ENCODE measurements around the gene EYA4.

The EYA4 gene

DNA sequence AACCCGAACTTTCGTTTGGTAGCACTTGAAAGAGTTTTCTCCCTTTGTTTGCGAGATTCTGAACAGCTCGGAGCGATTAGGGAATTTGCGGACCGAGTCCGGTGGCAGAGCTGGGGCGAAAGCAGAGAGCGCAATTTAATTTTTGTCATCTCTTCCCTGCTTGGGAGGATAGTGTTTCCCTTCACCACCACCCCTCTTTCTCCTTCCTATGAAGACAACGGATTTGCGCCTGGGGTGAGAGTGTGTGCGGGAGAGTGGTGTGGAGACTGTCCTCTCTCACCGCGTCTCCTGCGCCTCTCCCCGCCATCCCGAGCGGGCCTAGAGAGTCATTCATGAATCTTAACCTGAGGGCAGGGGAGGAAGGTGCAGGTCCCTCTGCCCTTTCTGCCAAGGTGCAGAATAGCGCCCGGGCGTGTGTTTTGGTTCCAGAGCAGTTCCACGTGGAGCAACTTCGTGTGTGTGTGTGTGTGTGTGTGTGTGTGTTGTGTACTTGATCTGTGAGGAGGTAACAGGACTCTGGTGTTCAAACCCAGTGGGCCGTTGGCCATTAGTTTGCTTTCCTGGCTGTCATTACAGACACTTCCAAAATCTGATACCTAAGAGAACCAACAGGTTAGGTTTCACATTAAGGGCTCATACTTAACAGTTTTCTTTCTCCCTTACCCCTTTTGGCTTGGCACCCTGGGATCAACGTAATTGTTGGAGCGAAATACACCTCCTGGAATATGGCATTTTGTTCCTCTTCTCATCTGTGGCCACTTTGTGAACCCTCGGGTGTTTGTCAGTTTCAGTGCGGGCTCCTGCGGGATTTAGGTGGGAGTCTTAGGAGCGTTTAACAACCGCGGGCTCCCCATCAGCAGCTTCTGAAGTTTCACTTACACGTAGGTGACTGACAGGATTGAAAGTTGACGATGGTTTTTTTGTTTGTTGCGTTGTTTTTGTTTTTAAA is 1.8 kb downstream of the EYA4 start:
- DNase-seq = no peak

DNA sequence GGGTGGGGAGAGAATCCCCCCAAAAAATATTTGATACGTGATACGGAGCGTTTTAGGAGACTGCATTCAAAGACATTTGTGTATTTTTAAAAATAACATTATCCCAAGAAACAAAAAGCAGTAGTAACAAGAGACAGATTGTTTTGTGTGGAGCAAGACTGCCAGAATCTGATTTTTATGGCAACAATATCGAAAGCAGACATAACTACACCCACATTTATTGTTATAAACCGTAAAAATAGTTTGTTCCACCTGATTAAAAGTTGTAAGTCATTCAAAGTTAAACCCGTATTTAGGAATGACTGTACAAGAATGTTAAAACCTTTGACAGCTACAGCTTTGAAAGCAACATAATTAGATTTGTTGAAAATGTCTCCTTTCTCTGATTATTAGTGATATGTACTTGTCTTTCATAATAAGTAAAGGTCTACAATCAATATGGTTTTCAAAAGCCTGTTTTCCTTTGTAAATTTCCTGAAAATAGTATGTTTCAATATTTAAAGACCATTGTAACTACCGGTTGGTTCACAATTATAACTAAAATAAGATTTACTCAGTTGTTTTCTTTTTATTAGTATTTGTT is 2.7 kb downstream of the EYA4 start:
- no peak for DNase-seq

DNA sequence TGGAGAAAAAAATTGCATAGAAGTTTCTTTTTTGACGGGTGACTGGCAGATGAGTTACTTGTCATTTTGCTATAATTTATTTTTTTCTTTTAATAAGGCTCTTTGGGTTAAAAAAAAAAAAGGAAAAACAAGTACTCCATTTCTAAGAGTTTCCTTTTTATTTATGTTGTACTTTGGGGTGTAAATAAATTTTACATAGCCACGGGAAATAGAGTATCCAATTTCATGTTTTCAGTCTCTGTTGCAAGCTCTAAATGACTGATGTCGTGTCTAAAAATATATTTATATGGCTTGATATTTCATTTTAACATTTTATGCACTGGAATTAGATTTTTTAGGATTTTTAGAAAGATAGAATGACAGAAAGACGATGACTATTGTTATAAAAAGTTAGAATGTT is 3.4 kb downstream of the EYA4 start:
- DNase-seq = no peak

DNA sequence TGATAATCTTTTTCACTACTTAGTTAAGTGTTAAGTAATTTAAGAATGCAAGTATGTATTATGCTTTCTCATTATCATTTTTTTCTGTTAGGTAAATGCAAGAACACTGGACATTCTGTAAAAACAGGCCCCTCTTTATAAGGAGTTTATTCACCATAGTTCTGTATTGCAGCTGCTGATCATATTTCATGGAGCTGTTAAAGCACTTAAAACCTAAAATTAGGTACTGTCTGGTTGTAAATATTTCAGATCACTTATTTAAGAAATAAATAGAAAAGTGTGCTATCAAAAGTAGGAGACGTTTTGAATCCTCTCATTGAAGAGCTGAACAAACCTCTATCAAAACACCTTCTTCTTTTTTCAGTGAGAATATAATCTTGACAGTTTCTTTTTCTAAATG is 3.9 kb downstream of the EYA4 start:
- DNase-seq = no peak

DNA sequence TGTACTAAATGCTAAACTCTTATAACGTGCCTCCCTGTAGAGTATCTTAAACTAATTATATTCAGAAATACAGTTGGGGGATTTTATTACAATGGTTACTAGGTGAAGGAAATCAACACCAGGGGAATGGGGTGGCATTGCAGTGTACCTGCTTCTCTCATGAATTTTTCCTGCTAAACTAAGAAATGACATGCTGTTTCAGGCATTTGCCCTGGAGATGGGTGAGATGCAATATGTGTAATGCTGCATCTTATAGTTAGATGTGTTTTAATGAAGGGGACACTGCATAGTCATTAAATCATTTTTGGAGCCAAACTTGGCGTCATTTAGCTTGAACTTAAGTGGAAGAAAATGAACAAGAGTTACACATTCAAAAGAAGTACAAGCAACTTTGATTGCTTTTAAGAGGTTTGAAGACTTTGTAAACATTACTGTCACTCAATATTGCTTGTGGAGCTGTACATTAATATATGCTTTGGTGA is 4.3 kb downstream of the EYA4 start:
- no peak for DNase-seq

DNA sequence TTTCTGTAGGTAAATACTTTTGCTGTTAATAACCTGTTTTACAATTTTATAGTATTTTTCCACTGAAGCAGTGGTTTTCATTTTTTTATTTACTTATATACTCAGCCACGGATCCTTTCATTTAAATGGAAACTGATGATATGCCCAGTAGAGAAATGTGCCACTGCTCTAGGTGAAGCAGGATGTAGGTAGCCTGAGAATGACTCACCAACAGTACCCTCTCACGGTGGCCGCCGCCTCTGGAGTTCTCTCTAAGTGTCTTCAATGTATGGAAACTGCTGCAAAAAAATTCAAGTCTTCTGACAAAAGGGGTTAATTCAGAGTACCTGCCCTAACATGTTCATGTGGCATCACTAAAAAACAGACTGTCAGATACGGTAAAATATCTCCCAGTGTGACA is 6.4 kb downstream of the EYA4 start:
- no peak for DNase-seq

DNA sequence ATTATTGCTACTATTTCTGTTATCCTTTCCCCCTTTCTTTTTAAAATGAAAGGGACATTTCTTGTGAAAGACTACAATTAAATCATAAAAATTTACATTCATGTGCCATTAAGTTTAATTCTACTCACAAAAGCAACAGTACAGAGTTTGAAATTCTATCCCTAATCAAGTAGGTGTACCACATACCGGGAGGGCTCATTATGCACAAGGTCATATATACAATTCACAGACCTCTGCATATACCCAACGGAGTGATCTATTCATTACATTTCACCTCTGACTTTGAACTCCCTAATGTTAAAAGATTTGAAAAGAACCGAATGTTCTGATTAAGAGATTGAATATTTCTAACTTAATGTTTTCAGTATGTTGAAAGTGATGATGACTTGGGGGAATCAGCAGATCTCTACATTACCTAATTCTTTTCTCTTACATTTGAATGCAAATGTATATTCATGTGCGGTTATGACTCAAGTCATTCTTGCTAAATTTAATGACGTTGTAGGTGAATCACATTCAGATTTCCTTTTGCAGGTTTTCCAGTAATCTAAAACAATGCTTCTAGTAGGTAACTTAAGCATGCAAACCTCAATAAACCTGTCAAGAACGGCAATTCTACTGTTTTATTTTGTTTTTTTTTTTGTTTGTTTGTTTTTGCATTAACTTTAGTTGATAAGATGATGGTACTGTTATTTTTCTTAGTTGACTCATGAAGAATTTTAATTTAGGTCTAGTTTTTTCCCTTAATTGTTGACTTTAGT is 7.3 kb downstream of the EYA4 start:
- DNase-seq = no peak

DNA sequence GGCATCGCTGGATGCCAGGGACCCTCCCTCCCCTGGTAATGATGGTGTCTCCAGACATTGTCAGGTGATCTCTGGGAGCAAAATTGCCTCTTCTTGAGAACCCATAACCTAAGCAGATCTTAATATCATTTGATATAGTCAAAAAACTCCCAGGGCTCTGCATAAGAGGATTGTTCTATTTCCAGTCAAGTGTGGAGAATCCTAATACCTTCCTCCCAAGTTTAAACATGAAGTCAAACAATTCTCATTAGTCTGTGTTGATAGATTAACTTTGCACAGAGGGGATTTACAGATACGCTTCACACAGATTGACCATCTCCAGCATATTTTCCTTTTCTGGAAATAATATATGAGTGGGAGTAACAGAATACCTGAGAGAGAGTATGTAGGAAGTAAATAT is 10.5 kb downstream of the EYA4 start:
- no peak for DNase-seq

DNA sequence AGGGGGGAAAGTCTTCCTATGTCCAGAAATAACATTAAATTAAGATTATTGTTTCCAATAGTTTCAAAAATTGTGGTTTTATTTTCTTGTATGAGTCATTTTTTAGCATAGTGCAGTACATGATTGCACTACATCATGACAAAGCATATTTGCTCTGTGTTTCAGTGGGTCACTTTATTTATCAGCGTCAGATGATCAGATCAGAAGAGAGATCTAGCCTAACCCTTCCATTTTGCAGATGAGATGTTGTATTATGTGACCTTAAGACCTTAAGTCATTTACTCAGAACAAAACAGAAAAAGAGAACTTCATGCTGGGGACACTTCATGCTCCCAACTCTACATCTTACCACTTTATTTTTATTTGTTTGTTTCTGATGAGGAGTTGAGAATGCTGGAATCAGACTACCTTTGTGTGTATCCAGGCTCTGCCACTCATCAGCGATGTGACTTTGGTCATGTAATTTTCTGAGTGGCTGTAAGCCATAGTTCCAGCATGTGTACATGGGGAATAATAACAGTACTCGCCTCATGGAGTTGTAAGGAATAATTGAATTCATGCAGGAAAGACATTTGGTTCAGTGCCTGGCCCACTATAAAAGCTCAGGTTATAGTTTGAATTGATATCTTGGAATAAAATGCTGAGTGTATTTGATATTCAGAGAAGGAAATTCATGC is 13.5 kb downstream of the EYA4 start:
- no peak for DNase-seq

DNA sequence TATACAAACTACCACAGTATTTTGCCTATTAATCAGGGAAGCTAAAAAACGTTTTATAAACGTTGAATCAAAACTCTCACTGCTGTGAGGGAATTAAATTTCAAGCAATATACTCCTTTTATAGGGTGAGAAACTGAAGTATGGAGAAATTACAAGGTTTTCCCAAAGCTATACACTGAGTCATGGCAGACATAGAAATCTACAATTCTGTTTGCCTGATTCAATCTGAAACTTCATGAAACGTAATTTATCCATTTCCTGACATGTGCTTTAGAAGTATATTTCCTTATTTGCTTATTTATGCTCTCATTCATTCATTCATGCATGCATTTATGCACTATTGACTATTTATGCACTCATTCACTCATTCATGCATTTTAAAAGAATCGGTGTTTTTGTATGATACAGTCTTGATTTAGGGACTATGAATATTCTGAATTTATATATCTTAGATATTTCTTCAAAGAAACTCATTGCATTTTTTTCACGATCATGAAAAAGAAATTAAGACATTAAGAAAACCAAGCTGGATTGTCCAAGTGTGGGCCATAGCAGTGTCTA is 16.5 kb downstream of the EYA4 start:
- no peak for DNase-seq

DNA sequence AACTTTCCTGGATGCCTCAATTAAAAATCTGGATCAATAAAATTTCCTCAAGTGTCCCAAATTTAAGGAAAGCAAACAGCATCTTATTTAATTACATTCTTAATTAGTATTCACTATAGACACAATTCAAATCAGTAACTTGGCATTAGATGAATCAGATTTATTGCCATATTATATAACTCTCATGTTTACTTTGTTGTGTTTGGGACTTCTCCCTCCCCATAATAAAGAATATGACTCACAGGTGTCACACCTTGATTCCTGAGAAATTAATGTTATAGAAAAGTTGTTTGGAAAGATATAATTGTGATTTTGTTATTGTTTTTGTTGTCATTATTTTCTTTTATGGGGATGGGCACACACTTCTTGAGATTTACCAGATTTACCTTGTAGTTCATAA is 18.4 kb downstream of the EYA4 start:
- no peak for DNase-seq

DNA sequence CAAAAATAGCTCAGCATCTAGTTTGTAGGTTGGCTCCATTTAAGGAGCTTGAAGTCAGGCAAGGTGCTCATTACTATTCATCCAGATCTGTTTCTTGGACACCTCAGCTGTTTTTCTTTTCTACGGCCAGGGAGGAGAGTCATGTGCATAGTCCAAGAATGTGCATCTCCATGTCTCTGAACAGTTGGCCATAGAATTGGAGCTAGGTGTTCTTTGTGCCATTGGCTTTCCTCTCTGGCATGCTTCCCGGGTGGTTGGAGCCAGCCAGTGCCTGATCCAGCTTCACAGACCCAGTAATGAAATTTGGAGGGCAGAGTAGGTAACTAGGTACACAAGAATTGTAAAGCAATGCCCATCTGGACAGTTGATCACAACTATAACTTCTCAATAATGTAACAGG is 21.6 kb downstream of the EYA4 start:
- no peak for DNase-seq

DNA sequence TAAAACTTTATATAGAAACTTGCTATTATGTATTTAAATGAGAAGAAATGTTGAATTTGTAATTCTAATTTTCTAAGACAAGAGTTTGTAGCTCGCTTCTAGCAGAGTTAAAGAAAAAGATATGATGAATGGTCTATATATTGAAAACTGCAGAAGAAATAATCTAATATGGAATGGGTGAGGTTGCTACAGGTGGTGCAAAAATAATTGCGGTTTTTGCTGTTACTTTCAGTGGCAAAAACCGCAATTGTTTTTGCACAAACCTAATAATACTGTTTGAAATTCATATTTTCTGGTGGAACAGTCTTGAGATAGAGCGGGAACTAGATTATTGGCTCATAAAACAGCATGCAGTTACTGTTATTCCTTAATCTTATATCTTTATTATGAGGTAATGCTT is 23.9 kb downstream of the EYA4 start:
- DNase-seq = no peak

DNA sequence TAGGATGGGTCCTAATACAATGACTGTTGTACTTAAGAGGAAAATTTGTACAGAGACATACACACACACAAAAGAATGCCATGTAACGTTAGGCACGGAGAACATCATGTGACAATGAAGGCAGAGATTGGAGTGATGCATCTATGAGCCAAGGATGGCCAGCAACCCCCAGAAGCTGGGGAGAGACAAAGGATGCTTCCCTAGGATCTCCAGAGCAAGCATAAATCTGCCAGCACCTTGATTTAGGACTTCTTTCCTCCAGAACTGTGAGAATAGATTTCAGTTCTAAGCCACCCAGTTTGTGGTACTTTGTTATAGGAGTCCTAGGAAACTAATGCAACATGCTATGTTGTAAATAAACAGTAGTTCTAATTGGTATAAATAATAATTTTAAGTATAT is 25.0 kb downstream of the EYA4 start:
- DNase-seq = no peak

DNA sequence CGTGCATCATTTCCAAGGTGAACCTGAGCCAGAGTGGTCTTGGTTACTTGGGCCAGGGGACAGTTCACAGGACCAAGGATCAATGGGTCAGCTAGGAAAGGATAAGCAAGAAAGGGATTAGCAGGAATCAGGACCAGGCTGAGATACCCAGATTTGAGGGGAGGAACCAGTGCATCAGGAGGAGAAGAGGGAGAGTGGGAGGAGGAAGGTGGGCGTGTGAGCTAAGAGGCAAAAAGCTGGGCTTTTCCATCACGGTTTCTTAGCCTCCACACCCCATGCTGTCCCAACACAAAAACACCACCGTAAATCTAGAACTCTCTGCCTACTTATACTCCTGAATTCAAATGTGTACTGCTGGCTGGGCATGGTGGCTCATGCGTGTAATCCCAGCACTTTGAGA is 27.5 kb downstream of the EYA4 start:
- DNase-seq = no peak

DNA sequence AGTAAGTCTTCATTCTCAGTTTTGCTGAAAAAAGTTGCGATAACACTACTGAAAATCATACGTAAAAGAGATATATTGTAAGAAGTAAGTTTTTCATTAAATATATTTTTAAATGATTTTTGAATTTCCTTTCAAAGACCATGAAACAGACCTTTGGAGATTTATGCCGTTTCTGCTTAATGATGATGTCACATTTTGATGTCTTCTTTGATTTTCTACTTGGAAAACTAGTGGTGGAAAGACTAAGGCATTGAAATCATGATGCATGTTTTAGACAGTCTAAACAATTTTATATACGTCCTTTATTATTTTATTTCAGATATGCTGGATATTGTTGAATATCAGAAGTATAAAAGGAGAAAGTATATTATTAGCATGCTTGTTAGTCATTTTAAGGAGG is 33.7 kb downstream of the EYA4 start:
- no peak for DNase-seq

DNA sequence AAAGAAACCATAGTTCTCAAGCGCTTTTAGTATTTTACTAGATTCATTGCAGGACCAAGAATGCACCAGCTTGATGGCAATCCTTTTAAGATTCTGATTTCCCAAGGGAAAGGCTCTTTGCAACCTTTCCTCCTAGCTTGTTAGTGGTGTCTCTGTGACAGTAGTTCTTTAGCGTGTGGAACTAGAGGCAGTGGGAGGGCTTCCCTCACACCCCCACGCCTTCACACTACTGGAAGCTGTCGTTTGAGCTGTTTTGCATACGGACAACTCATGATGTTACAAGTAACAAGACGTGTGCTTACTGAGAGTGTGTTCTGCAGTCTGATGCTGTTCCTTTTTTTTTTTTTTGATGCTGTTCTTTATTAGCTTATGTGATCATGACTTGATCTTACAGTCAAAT is 34.1 kb downstream of the EYA4 start:
- DNase-seq = no peak

DNA sequence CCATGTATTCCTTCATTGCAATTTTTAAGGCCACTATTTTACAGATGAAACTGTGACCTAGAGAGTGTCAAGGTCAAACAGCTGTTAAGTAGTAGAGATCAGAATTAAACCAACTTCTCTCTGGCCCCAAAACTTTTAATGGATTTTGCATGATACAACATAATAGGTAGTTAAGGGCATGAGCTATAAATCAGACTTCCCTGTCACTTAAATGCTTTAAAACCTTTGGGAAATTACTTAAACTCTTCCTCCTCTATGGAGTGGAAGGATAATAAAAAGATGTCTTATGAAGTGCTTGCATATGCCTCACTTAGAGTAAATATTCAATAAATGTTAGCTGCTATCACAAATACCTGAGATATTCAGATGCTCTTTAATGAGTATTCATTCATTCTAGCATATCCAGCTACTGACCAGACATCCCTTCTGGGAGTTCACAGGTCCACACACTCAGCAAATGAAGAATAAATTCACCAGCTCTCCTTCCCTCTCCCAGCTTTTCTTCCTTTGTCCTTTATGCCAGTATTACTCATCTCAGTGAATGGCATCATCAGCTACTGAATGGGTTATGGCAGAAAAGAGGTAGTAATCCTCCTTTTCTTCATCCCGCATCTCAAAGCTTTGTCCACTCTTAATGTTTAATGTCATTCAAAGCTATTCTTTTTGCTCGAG is 36.2 kb downstream of the EYA4 start:
- DNase-seq = no peak

DNA sequence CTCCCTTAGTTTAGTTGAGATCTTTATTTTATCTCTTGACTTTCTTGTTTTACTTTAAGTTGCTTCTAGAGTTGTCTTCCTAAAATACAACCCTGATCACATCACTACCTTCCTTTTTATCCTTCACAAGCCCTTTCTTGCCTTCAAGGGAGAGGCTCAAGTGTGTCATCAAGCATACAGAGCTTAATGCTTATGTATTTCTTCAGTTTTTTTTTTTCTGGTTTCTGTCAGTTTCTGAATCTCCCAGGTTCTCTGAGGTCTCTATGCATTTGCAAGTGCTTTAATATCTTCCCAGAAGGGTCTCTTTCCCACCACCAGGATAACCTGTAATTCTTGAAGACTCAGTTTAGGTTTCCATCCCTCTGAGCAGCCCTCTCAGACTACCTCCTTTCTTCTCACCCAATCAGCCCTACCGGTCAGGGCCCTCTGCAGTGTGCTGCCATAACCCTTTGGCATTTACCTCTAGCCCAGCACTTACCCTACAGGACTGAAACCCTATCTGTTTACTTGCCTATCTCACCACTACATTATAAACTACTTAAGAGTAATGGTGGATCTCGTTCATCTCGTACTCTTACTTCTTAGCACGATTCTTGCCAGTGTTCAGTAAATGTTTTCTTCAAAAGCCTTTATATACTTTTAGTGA is 36.9 kb downstream of the EYA4 start:
- no peak for DNase-seq

DNA sequence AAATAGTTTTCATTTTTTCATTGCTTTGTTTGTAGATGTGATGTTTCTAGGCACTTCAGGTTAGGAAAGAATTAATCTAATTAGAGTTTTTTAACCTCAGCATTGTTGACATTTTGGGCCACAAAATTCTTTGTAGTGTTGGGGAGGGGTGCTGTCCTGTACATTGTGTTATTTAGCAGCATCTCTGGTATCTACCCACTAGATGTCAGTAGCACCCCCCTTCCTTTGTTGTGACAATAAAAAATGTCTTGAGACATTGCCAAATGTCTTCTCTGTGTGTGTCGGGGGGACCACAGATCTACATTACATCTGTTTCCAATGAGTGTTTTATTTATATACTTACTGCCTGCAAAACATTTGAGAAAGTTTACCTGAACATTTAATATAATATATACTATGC is 45.6 kb downstream of the EYA4 start:
- no peak for DNase-seq

DNA sequence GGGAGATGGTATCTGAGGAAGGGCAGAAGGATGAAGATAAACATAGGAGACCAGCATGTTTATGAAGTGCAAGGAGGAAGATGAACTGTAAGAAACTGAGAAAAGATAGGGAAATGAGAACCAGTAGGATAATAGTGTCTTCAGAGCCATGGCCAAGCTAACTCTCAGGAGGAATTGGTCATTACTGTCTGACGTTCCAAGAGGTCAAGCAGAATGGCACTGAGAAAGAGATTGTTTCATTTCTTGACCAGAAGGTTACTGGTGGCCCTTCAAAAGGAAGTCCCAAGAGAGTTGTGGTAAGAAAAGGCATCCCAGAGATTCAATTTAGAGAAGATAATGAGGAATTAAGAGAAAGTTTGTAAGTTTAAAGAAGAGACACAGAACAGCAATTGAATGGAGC is 47.5 kb downstream of the EYA4 start:
- DNase-seq = no peak
